HG03064 (cell line): Measurements from ENCODE around the gene CREG1.
A peak's percentile ranks its signal among the peaks of the same experiment; 100 is the strongest.

ENCODE experiments used
- ATAC-seq: cut with Tn5 transposase; IDR thresholded peaks from one replicate; pipeline ENCODE4 v1.9.1; 2021; ENCODE audit warnings: low read depth; ENCODE audit not compliant: unreplicated experiment

CREG1 gene

DNA sequence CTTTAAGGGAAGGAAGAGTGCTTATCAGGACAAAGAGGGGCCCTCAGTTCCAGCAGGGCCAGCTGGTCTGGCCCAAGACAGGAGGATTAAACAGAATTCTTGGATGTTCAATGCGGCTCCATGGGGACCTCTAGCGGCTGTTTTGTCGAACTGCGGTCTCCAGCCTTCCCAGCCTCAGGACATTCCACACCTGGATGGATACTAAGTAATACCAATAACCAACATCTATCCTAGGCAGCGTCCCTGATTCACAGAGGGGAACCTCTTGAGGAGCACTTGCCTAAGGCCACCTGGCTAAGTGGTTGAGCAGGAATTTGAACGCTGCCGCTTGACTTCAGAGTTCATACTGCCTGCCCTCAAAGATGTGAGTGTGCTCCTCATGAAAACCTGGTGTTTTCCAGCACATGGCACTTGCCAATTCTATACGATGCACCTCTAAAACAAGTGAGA, 19.7 kb downstream of the CREG1 start:
- no peak for ATAC-seq

DNA sequence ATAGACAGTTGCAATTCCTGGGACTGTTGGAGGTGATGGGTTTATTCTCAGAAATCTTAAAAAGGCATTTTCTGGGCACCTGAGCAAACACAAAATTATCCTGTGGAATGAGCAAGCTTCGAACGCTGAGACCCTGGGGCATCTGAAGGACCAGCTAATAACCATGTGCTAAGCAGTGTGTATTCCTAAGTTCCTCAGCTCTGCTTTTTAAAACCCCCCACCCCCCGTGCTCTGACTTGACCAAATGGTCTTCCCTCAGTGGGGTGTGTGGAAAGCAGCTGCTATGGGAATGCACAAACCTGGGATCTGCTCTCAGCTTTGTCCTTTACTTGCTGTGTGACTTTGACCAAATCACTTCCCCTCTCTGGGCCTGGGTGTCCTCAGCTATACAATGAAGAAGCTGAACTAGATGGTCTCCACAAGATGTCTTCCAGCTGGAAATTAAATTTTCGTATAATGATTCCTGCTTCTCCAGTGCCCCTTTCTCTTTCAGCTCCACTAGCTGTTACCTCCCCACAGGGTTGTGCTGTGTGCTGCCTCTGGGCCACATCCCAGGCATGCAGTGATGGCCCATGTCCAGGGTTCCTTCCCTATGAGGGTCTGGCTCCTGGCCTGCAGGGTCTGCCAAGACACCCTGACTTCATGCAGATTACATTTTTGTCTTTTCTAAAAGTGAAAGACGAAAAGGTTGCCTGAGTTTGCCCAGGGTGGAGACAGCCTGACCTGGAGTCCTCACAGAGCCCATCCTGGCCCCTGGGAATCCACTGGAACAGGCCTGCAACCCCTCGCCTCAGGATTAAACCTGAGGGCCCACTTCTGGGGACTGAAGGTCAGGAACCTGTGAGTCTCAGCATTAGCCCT, 20.4 kb downstream of the CREG1 start:
- ATAC-seq = no peak

DNA sequence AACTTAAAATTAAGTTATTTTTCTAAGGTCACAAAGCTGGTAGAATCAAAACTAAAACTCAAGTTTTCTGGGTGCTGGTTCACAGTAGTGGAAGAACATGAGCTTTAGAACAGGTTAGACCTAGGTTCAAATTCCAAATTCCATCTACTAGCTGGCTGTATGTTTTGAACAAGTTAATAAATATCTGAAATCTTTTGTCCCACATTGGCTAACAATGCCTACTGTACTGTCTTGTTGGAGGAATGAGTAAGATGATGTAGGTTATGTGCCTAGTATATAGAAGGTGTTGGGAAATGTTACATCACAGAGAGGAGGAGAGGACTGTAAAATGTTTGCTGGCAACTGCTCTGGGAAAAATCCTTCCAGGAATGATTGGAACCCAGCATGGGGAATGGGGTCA, 21.2 kb downstream of the CREG1 start:
- no peak for ATAC-seq

DNA sequence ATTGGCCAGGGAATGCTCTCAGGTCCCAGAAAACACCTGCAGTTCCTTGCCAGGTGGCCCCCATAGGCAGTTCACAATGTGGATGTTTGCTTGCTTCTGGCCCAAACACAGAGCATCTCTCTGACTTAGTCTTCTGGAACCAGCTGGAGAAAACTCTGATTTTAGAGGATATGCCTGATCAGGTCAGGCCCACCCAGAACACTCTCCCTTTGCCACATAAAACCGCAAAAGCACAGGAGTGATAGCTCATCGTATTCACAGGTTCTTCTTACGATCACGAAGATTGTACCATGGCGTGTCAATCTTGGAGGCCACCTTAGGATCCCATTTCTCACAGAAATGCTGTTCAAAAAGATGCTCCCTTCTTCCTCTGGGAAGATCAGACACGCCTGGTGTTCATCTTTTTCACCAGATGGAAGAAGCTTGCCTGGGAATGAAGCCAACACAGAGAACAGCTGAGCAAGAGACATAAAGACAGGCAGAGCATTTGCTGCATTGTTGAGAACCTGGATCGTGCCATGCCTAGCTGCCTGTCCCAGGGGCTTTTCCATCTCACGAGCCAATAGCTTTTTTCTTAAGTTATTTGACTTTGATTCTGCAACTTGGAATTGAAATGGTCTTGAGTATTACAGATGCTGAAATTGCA, 23.6 kb downstream of the CREG1 start:
- no peak for ATAC-seq

DNA sequence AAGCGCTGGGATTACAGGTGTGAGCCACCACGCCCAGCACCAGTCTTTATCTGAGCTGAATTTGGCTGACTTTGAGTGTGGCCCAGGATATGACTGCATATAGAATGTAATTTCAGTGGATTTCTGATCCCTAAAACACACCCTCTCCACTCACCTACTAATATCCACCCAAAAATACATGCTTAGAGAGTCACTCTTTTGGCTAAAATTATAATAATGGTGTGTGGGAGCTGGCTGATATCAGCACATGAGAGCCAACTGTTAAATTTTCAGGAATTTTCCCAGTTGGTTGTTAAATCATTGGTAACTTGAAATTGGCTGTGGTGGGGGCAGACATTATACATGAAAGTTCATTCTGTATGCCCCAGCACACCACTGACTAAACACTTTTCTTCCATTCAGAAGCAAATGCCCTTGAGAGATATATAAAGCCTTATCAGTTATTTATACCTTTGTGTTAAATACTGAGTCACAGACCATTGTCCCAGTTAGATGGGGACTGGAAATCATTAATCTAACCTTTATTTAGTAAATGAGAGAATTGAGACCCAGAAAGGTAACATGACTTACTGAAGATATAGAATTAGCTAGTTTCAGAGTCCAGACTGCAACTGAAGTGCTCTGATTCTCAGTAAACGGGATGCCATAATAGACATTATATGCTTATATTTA, 25.4 kb downstream of the CREG1 start:
- ATAC-seq = no peak

DNA sequence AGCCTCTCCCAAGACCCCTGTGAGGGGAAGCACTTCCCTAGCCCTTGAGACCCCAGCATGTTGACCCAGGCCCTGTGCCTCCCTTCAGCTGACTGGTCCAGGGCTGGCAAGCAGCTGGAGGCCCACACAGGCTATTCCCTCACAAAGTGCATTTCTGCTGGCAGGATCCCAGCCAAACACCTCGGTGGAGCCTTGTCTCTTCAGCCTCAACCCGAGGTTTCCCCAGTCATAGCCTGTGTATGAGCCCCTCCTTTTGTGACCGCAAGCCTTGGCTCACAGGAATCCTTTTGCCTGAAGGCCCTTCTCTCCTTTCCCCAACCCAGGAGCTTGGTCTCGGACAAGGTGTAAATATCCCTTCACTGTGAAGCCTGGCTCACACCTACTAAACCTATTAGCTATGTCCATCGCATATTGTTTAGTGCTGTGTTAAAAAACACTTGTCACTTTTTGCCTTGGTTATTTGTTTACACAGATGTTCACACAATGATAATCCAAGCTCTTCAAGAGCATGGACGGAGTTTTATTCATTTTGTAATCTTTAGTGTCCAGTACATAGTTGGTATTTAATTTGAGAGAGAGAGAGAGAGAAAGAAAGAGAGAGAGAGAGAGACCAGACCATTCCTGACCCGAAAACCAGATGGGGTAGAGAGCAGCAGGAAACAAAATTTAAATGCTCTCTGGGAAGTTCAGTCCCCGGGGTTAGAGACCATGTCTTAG, 26.7 kb downstream of the CREG1 start:
- no peak for ATAC-seq

DNA sequence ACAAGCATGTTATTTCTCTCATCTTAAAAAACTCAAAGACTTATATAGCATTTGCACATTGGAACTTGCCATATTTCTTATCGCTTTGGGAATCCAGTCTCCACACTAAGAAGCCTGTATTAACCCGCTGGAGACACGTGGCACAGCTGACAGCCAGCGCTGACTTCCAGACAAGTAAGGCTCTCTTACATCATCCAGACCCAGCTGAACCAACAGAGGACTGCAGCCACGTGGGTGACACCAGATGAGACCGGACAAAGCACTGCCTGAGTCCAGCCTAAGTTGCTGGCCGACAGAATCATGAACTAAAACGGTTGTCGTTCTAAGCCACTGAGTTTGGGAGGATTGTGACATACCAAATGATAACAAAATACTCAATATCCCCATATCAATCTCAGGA, 28.9 kb downstream of the CREG1 start:
- ATAC-seq = no peak

DNA sequence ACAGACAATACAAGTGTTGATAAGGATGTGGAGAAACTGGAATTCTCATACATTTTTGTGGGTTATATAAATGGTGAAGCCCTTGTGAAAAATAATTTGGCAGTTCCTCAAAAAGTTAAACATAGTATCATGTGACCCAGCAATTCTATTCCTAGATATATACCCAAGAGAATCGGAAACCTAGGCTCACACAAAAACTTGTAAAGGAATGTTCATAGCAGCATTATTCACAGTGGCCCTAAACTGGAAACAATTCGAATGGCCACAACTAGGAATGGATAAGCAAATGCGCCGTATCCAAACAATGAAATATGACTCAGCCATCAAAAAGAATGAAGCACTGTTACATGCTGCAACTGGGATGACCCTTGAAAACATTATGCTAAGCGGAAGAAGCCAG, 31.3 kb downstream of the CREG1 start:
- no peak for ATAC-seq

DNA sequence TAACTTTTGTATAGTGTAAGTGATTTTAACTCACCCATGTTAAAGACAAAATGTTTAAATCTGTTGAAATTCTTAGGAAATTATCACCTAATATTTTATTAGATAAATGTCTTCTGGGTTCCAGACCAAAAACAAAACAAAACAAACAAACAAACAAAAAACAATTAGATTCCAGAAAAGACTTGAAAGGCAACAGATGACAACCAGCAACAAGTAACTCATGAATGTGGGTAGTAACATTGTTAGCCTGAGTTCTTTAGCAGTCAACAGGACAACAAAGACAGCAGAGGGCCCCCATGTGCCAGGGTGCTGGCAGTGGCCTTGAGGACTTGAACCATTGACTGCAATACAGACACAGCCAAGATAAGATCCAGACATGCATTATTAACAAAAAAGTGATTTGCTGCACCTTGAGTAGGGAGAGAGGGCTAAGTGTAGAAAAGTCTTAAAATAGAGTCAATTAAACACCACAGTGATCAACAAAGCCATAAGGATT, 32.8 kb downstream of the CREG1 start:
- no peak for ATAC-seq

DNA sequence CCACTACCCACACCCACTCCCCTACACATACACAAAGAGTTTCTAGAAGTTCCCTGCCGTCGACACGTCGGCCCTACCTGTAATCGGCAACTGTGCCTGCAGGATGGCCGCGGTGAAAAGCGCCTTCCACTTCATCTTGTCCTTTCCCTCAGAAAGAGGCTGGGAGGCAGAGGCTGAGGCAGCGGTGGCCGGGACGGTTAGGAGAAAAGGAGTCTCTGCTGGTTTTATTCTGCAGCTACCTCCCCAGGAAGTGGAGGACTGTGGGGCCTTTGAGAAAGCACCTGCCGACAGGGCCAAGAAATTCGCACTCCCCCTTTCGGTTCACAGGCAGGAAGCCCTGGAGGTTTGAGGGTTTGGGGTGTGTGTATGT, 35.2 kb downstream of the CREG1 start, which contains the start of gene CD247:
Gene CD247, minus strand, starts transcription at position 199 of the 370 bp plus-strand sequence. Its CDS starts 64 bp downstream, at position 135.
- peak; percentile 59 for ATAC-seq

DNA sequence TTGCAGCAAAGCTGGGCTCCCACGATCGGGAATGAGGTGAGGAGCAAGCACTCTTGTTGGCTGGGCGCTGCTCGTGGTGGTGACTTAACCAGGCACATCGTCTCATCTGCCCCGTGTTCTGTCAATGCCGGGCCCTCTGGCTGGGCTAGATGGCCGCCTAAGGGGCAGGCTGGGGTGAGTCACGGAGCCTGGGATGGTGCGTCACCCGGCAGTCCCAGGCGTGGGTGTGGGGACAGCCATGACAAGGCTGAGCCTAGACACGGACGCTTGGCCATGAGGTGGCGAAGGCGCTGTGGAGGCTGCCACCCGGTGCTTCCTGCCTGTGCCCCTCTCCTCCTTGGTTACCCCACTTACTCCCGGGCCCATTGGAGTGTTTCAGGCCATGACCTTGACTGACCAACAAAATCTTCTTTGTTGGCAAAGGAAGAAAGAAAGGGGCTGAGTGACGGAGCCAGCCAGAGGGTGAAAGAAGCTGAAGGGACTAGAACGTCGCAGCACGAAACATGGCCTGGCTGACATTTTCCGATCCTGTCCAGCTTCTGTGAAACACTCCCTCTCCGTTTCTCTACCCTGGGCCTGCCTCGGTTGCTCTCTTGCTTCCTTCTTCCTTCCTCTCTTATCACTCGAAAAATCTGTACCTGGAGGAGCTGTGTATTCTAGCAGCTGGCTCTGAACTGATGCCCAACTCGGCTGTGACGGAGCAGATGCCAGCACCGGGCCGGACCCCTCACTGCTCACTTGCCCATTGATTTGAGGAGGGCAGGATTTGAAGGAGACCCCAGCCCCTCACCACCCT, 35.8 kb downstream of the CREG1 start:
- no peak for ATAC-seq

DNA sequence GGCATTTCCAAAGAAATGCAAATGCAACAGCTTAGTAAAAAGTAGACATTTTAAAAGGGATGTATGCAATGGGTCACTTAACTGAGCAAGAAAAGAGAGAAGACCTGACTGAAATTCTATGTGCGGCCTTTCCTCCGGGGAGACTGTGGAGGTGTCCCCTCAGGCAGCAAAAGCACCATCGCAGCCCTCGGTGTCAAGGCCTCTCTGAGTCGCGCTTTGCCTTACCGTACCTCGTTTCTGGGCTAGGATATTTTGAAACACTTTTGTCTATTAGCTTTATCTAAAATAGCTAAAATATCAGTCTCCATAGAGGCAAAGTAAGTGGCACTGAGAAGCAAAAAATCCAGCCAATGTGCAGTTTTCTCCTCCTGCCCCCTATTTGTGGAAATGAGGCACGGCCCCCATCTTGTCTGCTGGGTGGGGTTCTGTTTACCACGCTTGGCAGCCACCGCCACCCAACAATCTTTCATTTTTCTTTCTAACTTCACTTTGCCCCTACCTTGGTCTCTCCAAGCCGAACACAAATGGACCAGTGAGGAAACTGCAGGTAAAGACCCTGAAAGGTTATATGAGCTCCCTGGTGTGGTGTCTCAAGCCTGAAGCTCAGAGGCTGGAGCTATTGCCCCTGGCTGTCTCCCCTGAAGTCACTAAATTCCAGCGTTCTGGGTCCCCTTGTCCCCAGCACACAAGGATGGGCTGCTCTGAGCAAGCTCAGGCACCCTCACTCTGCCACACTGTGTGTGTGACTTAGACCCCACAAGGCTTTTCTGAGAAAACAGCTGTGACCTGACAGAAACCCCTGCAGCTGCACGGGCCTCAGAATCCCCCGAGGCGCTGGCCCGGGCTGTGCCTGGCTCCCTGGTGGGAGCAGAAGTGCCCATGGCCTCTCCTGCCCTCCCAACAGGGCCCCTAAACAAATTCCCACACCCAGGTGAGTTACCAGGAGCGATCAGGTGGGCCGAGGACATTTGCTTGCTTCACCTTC, 36.9 kb downstream of the CREG1 start:
- ATAC-seq = no peak

DNA sequence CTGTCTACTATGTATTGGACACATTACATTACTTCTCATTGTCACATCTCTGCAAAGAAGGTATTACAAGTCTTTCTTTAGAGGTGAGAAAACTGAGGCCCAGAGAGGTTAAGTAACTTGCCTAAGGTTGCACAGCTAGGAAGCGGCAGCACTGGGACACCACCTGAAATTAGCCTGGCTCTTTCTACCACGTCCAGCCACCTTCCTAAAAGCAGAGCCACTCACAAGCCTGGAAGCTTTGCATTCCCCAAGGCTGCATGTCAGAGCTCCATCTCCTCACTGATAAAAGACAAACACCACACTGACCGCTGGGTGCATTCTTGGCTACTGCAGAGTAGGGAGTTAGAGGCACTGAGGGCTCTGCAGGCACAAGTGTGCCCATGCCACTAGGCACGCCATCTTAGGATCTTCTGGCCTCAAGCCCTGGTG, 37.7 kb downstream of the CREG1 start:
- no peak for ATAC-seq

DNA sequence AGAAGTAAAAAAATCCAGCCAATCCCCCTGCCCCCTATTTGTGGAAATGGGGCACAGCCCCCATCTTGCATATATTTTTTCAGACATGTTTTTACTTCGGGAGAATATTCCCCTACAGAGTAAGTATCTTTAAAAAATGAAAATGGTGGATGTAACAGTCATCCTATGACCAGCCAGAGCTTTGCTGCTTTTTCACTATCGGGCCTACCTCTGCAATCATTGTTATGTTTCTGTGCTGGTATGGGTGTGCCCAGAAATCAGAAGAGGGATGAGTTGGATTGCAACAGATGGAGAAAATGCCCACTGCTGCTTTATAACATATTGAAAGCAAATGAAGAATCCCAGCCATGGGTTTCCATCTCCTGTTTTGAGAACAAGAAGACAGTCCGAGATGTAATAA, 38.1 kb downstream of the CREG1 start:
- no peak for ATAC-seq

DNA sequence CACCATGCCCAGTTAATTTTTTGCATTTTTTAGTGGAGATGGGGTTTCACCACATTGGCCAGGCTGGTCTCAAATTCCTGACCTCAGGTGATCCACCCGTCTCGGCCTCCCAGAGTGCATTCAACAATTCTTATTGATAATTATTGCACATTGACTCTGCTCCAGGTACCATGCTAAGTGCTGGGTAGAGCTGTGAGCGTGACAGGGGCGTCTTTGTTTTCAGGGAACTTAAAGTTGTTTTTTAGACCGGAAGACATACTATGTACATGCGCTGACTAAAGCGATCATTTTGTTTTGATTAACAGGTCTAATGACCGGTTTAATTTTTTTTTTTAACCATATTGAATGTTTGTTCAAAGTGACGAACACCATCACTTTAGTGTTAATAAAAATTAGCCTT, 39.3 kb downstream of the CREG1 start:
- ATAC-seq = no peak

DNA sequence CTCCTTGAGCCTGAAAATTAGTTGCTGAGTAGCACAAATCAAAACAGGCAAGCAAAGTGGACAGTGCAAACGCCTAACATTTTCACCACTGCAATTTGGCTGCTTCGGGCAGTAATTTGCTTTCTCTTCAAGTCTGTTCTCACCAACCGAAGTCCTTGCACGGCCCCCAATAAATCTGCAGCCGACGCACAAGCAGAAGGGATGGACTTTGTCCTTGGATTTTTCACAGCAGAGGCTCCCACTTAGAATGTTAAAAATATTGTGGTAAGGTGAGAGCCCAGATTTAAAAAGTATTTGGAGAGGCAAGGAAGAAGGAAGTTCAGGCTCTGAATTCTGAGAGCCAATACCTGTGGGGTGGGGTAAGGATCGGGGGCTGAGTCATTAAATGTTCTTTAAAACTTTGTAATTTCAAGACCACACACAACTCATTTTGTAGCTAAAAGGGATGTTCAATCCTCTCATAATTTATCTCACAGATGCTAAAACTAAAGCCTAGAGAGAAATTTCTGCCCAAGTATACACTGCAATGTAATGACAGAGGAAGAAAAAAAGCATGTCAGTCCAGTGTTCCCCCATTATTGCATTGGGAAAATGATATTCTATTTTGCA, 41.4 kb downstream of the CREG1 start:
- ATAC-seq = no peak

DNA sequence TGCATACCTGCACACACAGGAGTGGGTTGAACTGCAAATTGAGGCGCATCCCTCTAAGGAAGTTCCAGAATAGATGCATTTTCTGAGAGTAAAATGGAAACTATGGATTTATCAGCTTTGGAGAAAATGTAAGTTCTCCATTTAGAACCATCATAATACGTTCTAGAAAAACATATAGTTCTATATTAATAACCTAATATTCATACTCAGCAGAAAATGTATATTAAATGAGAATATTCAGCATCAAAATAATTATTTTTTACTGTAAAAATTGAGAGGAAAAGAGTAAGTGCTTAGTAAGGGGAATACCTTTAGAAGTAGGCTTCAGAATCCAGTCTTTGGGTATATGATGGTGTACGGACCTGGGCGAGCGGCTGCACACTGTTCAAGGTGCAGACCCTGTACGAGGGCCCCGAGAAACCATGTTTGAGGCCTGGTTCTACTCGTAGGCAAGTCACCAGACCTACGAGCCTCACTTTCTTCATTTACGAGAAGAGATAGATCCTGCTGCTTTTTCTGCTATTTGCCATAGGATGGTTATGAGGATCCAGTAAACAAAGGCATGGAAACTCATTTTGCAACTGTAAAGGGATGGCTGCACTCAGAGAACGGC, 42.1 kb downstream of the CREG1 start:
- ATAC-seq = no peak

DNA sequence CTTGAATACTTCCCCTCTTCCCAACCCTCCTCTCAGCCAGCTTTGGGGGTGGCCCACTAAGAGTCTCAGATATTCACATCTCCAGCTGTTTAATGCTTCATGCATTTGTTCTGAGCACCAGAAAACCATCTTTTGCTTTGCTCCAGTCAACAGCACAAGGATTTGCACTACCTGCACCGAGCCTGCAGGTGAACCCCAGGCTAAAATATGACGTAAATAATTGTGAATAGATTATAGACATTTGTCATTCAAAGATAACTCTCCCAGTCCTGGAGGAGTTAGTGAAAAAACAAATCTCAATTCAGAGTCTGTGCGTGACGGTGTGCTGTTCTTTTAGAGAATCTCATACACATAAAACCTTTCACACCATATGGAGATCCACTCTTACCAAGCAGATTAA, 42.7 kb downstream of the CREG1 start:
- ATAC-seq = no peak
